Measurements from ENCODE around the gene SH3RF3. TPM values are rescaled to one million over a fixed set of nuclear protein-coding genes. Genes with fewer than 3 reads are reported as not detected.
"Not testable (repeated sequence)": the region's sequence is repeated elsewhere in the genome, so short reads cannot be mapped to it uniquely, and the experiment has no call there.

The SH3RF3 gene
- total RNA-seq, 1 donor from 2014 or later, result 10.8 TPM

GRCh38 chr2:109160714-109161440, 31.9 kb downstream of the SH3RF3 start:
- TF ChIP-seq CTCF (IDR thresholded peaks at IDR 0.05) (no peak), POLR2AphosphoS5 (IDR thresholded peaks at IDR 0.05; ENCODE audit: insufficient read depth in 1 of 2, low read depth in 1 of 2) (no peak), POLR2A (IDR thresholded peaks at IDR 0.05) (no peak)
- H3K4me1 ChIP-seq, result peaks cover 38% of the 10 kb centered on the region
- no peaks in the 10 kb centered on the region for H3K27me3 ChIP-seq
- no peaks in the 10 kb centered on the region for H3K9me3 ChIP-seq
- no peak overlapping the region for H3K27ac ChIP-seq
- H3K36me3 ChIP-seq, result no peaks in the 10 kb centered on the region
- DNase-seq (ENCODE audit: extremely low spot score in 2 of 2), result no peak
- H3K4me3 ChIP-seq, result no peak overlapping the region
- intact Hi-C loops (cut with DNase I), result no loop called here

- H3K27me3 ChIP-seq; H3K4me3 ChIP-seq; DNase-seq (ENCODE audit: extremely low spot score in 2 of 2); intact Hi-C loops (cut with DNase I); H3K27ac ChIP-seq; H3K36me3 ChIP-seq; H3K9me3 ChIP-seq: not testable (repeated sequence)
- H3K4me1 ChIP-seq, result peaks cover 46% of the 10 kb centered on the region
These were observed 33.4 kb downstream of the SH3RF3 start for GRCh38 chr2:109162367-109162766.

GRCh38 chr2:109162999-109163398, 34.0 kb downstream of the SH3RF3 start:
- Histone ChIP-seq H3K4me3 (no peak overlapping the region), H3K9me3 (no peaks in the 10 kb centered on the region), H3K36me3 (no peaks in the 10 kb centered on the region), H3K27me3 (no peaks in the 10 kb centered on the region), H3K27ac (no peak overlapping the region), H3K4me1 (peaks cover 46% of the 10 kb centered on the region)
- TF ChIP-seq POLR2A (IDR thresholded peaks at IDR 0.05), result no peak
- TF ChIP-seq CTCF (IDR thresholded peaks at IDR 0.05), result no peak
- no peak for TF ChIP-seq POLR2AphosphoS5 (IDR thresholded peaks at IDR 0.05; ENCODE audit: insufficient read depth in 1 of 2, low read depth in 1 of 2)
- DNase-seq (ENCODE audit: extremely low spot score in 2 of 2), result no peak
- intact Hi-C loops (cut with DNase I), result no loop called here

GRCh38 chr2:109164311-109164710, 35.3 kb downstream of the SH3RF3 start:
- intact Hi-C loops (cut with DNase I), result no loop called here
- Histone ChIP-seq H3K27ac (peak overlapping the region; percentile 55), H3K9me3 (no peaks in the 10 kb centered on the region)

GRCh38 chr2:109164739-109165221, 35.8 kb downstream of the SH3RF3 start:
- Histone ChIP-seq H3K4me3 (no peak overlapping the region), H3K9me3 (no peaks in the 10 kb centered on the region), H3K27ac (peak overlapping the region; percentile 55), H3K36me3 (no peaks in the 10 kb centered on the region), H3K27me3 (no peaks in the 10 kb centered on the region), H3K4me1 (peaks cover 46% of the 10 kb centered on the region)
- intact Hi-C loops (cut with DNase I), result no loop called here
- TF ChIP-seq CTCF (IDR thresholded peaks at IDR 0.05), result no peak
- peak in 1 of 2 donors; percentile 45 for TF ChIP-seq POLR2AphosphoS5 (IDR thresholded peaks at IDR 0.05; ENCODE audit: insufficient read depth in 1 of 2, low read depth in 1 of 2)
- no peak for DNase-seq (ENCODE audit: extremely low spot score in 2 of 2)

More at GRCh38 chr2:109164311-109164710, 35.3 kb downstream of the SH3RF3 start:
- TF ChIP-seq POLR2A (IDR thresholded peaks at IDR 0.05), result no peak
- no peak for TF ChIP-seq POLR2AphosphoS5 (IDR thresholded peaks at IDR 0.05; ENCODE audit: insufficient read depth in 1 of 2, low read depth in 1 of 2)
- no peak for TF ChIP-seq CTCF (IDR thresholded peaks at IDR 0.05)
- no peak for DNase-seq (ENCODE audit: extremely low spot score in 2 of 2)
- Histone ChIP-seq H3K27me3 (no peaks in the 10 kb centered on the region), H3K4me3 (no peak overlapping the region), H3K4me1 (peaks cover 46% of the 10 kb centered on the region), H3K36me3 (no peaks in the 10 kb centered on the region)

Measured in vagina (tissue), 2 donors.